SK-N-DZ (cell line): ENCODE measurements around the gene MON1A.

Experiments
- small RNA-seq, 2 experiments: library from RNA; depleted of rRNA; stranded (forward); fragments of <200 nt; gene quantifications; one replicate each; pipeline ENCODE3, GENCODE V24; 2014

MON1A gene

Small RNA genes within 50 kb of the gene (small RNA-seq; reads per million reads assigned to genes)
- gene RN7SL217P, result 0 reads per million in 2 experiments
